ENCODE results near the gene CBFA2T3.

Gene CBFA2T3

DNA sequence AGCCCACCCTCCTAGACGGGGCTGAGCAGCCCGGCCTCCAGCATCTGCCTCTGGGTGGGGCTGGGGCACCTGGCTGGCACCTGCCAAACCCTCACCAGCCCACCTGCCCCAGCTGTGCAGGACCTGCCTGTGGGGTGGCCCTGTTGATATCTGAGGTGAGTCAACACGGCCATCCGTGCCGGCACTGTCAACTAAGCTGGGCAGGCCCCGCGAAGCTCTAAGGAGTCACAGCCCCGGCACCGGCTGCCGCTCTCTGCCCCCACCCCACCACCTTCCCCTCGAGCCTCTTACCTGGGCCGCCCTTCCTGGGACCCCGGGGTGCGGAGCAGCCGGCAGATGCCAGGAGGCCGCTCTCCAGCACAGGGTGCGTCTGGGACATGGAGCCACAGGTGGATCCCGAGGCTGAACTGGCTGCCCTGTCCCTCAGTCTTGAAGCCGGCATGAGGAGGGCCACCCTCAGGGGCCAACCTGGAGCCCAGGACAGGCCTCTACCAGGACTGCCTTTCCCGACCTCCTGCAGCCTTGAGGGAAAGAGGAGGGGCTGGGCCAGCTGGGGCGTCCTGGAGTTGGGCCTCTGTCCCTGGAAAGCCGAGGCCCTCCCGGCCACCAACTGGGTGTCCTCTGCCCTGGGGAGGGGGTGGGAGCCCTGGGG lies 515 bp downstream of the CBFA2T3 start:
- Histone ChIP-seq H3K4me2 (ENCODE audit: insufficient read depth, low read length) (no peak overlapping the region), H4K20me1 (ENCODE audit: insufficient read depth, low read length) (no peaks in the 10 kb centered on the region; the same call in 1 of the 2 replicates), H3K9me3 (ENCODE audit: insufficient read depth, low read length, severe bottlenecking) (no peaks in the 10 kb centered on the region), H3K4me3 (ENCODE audit: low read depth in 1 of 2, low read length in 2 of 2) (no peak overlapping the region), H3K27ac (ENCODE audit: low read length) (no peak overlapping the region), H3K79me2 (ENCODE audit: insufficient read depth, low read length) (no peaks in the 10 kb centered on the region), H3K9ac (ENCODE audit: low read depth, low read length) (no peak overlapping the region), H3K36me3 (ENCODE audit: insufficient read depth, low read length) (no peaks in the 10 kb centered on the region), H2AFZ (ENCODE audit: low read depth, low read length) (no peak overlapping the region), H3K27me3 (ENCODE audit: insufficient read depth, low read length, poor library complexity) (no peaks in the 10 kb centered on the region), H3K4me1 (ENCODE audit: insufficient read depth, low read length) (peaks cover 18% of the 10 kb centered on the region)
- ATAC-seq (ENCODE audit: insufficient read depth, low read depth) (no peak), DNase-seq (no peak)
- no peak for TF ChIP-seq EZH2 (IDR thresholded peaks at IDR 0.05; ENCODE audit: borderline replicate concordance, low read depth, low read length, severe bottlenecking)
- TF ChIP-seq, protein P1, sequence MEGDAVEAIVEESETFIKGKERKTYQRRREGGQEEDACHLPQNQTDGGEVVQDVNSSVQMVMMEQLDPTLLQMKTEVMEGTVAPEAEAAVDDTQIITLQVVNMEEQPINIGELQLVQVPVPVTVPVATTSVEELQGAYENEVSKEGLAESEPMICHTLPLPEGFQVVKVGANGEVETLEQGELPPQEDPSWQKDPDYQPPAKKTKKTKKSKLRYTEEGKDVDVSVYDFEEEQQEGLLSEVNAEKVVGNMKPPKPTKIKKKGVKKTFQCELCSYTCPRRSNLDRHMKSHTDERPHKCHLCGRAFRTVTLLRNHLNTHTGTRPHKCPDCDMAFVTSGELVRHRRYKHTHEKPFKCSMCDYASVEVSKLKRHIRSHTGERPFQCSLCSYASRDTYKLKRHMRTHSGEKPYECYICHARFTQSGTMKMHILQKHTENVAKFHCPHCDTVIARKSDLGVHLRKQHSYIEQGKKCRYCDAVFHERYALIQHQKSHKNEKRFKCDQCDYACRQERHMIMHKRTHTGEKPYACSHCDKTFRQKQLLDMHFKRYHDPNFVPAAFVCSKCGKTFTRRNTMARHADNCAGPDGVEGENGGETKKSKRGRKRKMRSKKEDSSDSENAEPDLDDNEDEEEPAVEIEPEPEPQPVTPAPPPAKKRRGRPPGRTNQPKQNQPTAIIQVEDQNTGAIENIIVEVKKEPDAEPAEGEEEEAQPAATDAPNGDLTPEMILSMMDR (IDR thresholded peaks at IDR 0.05; ENCODE audit: borderline replicate concordance, extremely low read depth, low read length, poor library complexity, severe bottlenecking), result no peak

DNA sequence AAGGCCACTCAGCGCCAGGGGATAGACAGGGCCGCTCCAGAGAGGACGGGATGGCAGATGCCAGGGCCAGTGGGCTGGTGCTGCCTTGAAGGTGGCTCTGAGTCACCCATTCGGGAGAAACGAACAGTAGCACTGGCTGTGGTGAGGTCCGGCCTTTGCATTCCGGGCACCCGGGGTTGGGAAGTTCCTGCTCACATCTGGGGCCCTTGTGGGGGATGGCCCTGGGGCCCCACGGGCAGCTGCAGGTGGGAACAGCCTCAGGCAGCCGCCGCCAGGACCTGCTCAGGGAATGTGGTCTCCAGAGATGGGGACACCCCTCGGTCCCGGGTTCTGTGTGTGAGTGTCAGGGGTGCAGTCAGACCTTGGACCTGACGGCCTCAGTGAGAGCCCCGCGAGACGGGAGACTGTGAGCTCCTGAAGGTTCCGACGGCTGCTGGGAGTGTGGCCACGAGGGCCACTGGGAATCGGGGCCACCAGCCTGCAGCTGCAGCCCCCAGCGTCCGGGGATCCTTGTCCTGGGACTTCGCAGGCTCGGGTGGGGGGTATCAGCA lies 1.4 kb downstream of the CBFA2T3 start:
- no peak overlapping the region for H3K27ac ChIP-seq (ENCODE audit: low read length)
- H3K79me2 ChIP-seq (ENCODE audit: insufficient read depth, low read length), result no peaks in the 10 kb centered on the region
- ATAC-seq (ENCODE audit: insufficient read depth, low read depth) (no peak), DNase-seq (no peak)
- no peak overlapping the region for H3K4me3 ChIP-seq (ENCODE audit: low read depth in 1 of 2, low read length in 2 of 2)
- peaks cover 18% of the 10 kb centered on the region for H3K4me1 ChIP-seq (ENCODE audit: insufficient read depth, low read length)
- no peaks in the 10 kb centered on the region for H3K36me3 ChIP-seq (ENCODE audit: insufficient read depth, low read length)
- no peak for TF ChIP-seq EZH2 (IDR thresholded peaks at IDR 0.05; ENCODE audit: borderline replicate concordance, low read depth, low read length, severe bottlenecking)
- TF ChIP-seq, protein P1 (IDR thresholded peaks at IDR 0.05; ENCODE audit: borderline replicate concordance, extremely low read depth, low read length, poor library complexity, severe bottlenecking), result no peak
- H3K9me3 ChIP-seq (ENCODE audit: insufficient read depth, low read length, severe bottlenecking), result no peaks in the 10 kb centered on the region
- H3K27me3 ChIP-seq (ENCODE audit: insufficient read depth, low read length, poor library complexity), result no peaks in the 10 kb centered on the region
- no peak overlapping the region for H2AFZ ChIP-seq (ENCODE audit: low read depth, low read length)
- H3K9ac ChIP-seq (ENCODE audit: low read depth, low read length), result no peak overlapping the region
- H4K20me1 ChIP-seq (ENCODE audit: insufficient read depth, low read length), result no peaks in the 10 kb centered on the region; the same call in 1 of the 2 replicates
- H3K4me2 ChIP-seq (ENCODE audit: insufficient read depth, low read length), result no peak overlapping the region

DNA sequence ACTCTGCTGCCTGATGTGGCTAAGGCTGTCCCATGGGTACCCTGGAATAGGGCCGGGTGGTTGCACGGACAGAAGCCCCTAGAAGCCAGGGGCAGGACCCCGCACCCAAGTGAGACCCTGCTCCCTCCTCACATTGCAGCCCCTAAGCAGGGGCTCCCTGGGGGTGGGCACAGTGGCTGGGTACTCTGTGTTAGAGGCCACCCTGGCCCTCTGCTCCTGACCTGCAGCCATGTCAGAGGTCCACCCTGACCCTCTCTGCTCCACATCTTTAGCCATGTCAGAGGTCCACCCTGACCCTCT lies 2.1 kb downstream of the CBFA2T3 start:
- Histone ChIP-seq H3K36me3 (ENCODE audit: insufficient read depth, low read length) (no peaks in the 10 kb centered on the region), H3K79me2 (ENCODE audit: insufficient read depth, low read length) (no peaks in the 10 kb centered on the region), H2AFZ (ENCODE audit: low read depth, low read length) (no peak overlapping the region), H4K20me1 (ENCODE audit: insufficient read depth, low read length) (no peaks in the 10 kb centered on the region; the same call in 1 of the 2 replicates), H3K27ac (ENCODE audit: low read length) (no peak overlapping the region), H3K4me1 (ENCODE audit: insufficient read depth, low read length) (peaks cover 18% of the 10 kb centered on the region), H3K4me2 (ENCODE audit: insufficient read depth, low read length) (no peak overlapping the region), H3K27me3 (ENCODE audit: insufficient read depth, low read length, poor library complexity) (no peaks in the 10 kb centered on the region), H3K9me3 (ENCODE audit: insufficient read depth, low read length, severe bottlenecking) (no peaks in the 10 kb centered on the region), H3K9ac (ENCODE audit: low read depth, low read length) (no peak overlapping the region), H3K4me3 (ENCODE audit: low read depth in 1 of 2, low read length in 2 of 2) (no peak overlapping the region)
- ATAC-seq (ENCODE audit: insufficient read depth, low read depth), result no peak
- TF ChIP-seq, protein P1 (IDR thresholded peaks at IDR 0.05; ENCODE audit: borderline replicate concordance, extremely low read depth, low read length, poor library complexity, severe bottlenecking), result no peak
- TF ChIP-seq EZH2 (IDR thresholded peaks at IDR 0.05; ENCODE audit: borderline replicate concordance, low read depth, low read length, severe bottlenecking), result no peak
- no peak for DNase-seq

Measured in DND-41 (cell line).